Measurements from ENCODE around the gene QPRT.
"Not testable (repeated sequence)": the region's sequence is repeated elsewhere in the genome, so short reads cannot be mapped to it uniquely, and the experiment has no call there.

QPRT gene

DNA sequence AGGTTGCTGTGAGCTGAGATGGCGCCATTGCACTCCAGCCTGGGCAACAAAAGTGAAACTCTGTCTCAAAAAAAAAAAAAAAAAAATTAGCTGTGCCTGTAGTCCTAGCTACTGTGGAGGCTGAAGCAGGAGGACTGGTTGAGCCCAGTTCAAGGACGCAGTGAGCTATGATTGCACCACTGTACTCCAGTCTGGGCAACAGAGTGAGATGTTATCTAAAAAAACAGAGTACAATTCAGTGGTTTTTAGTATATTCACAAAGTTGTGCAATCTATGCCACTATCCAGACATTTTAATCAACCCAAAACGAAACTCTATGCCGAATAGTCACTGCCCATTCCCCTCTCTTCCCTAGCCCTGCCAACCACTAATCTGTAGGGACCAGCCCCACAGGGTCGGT, 41.7 kb downstream of the QPRT start:
- no peak for DNase-seq

GRCh38 chr16:29721167-29721879, 42.3 kb downstream of the QPRT start:
- peak; percentile 64 for DNase-seq

DNA sequence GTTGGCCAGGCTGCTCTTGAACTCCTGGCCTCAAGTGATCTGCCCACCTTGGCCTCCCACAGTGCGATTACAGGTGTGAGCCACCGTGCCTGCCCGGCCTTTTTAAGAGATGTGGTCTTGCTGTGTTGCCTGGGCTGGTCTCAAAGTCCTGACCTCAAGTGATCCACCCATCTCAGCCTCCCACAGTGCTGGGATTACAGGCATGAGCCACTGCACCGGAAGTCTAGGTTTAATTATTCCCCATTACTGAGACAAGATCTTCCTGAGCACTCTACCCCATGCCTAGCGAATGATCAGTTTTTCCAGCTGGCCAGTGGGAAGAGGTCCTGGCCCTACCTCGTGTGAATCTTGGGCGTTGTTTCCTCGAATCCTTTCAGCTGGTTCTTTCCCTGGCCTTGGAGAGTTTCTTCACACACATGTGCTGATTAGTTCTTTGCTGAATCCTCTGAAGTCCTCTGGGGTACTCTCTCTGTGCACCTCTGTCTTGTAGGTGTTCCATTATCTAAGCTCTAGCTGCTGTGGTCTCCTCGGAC, 47.9 kb downstream of the QPRT start:
- no peak for DNase-seq

DNA sequence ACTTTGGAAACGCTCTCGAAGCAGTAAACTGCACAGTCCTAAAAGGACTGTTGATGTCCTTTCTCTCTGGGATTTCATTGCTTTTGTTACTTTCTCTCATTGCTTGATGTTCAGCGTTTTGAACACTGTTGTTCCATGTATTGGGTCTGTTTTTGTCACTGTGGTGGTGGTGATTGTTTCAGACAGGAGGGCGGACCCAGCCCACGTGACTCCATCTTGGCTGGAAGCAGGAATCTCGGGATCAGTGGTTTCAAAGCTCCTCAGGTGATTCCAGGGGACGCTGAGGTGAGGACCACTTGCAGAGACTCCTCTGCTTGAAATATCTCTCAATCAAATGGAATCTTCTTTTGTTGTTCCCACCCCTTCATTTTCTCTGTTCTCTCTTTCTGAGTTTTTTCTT, 48.5 kb downstream of the QPRT start:
- no peak for DNase-seq

DNA sequence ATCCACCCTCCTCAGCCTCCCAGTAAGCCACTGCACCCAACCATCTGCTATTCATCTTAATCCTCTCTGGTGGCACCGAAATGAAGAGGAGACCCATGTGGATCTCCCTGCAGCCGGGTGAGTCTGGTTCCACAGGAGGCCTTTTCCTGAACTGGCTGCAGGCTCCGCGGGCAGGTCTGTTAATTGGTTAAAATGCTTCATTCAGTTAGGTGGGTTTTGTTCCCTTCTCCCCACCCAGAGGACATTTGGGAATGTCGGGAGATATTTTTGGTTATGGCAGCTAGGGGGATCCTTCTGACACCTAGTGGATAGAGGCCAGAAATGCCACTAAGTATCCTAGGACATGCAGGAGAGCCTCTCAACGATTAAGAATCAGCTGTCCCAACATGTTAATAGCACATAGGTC, 50.1 kb downstream of the QPRT start:
- peak; percentile 46 for DNase-seq

- DNase-seq = no peak
Measured at GRCh38 chr16:29730649-29731048, 51.7 kb downstream of the QPRT start.

DNA sequence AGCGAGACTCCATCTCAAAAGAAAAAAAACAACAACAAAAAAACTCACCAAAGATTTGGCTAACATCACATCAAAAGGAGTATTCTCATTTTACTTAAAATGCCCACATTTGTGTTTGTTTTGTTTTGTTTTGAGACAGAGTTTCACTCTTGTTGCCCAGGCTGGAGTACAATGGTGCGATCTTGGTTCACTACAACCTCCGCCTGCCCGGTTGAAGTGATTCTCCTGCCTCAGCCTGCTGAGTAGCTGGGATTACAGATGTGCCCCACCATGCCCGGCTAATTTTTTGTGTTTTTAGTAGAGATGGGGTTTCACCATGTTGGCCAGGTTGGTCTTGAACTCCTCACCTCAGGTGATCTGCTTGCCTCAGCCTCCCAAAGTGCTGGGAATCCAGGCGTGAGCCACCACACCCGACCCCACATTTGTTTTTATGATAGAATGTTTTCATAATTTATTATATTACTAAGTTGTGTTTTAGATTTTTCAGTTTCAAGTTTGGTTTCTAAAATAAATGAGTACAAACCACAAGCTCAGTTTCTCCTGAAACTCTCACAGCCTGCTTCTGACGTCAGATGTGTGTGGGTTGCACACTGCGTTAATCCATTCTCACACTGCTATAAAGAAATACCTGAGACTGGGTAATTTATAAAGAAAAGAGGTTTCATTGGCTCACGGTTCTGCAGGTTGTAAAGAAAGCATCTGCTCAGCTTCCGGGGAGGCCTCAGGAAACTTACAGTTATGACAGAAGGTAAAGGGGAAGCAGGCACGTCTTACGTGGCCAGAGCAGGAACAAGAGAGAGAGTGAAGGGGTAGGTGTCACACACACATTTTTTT, 53.0 kb downstream of the QPRT start:
- DNase-seq = not testable (repeated sequence)

DNA sequence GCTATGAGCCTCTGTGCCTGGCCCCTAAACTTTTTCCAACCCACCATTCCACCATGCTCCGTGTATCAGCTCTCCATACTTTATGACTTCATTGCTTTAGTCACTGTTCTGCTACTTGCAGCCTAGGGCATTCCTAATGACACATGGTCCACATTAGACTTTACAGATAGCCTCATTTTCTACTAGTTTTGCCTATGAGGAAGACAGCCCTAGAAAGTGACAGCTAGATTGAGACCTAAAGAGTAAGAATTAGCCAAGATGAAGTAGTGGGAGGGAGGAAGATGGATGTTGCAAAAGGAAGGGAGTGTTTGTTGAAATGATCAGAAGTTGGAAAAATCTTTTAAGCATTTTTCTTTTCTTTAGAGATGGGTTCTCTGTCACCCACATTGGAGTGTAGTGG, 55.8 kb downstream of the QPRT start:
- no peak for DNase-seq

DNA sequence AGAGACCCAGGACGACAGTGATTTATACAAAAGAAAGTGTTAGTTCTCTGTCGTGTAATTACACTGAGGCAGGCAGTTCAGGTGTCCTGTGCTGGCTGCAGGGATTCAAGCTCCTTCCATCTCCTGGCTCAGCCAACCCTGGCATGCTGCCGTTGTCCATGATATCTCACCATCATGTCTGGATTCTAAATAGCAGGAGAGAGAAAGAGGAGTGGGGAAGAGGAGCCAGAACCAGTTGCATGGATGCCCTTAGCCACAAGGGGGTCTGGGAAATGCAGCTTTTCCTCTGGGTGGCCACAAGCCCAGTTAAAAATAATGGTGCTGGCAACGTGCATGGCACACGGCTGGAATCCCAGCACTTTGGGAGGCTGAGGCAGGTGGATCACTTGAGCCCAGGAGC, 57.1 kb downstream of the QPRT start:
- DNase-seq = no peak

DNA sequence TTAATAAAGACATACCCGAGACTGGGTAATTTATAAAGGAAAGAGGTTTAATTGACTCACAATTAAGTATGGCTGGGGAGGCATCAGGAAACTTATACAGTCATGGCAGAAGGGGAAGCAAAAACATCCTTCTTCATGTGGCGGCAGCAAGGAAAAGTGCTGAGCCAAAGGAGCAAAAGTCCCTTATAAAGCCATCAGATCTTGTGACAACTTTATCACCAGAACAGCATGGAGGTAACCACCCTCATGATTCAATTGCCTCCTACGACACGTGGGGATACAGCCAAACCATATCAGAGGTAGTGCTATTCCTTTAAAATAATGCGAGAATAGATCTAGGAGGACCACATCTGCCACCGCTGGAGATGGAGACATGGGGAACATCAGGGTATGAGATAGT, 57.8 kb downstream of the QPRT start:
- no peak for DNase-seq

GRCh38 chr16:29737713-29738112, 58.7 kb downstream of the QPRT start:
- DNase-seq = no peak

DNA sequence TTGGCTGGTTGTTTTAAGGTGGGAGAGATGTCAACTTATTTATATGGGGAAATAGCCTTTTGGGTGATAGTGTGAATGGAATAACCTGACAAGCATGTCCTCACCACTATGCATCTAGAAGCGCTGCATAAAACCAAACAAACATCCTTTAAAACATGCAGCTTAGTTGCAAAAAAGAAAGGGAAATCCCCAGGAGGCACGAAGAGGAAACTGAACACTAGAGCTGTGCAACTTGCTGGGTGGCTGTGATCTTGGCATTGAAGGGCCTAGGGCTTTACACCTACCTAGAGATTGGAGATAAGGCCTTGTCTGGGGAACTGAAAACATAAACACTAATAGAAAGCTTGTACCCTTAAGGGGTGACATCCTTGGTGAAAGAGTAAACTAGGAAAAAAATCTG, 59.5 kb downstream of the QPRT start:
- no peak for DNase-seq

- DNase-seq = not testable (repeated sequence)
Measured at GRCh38 chr16:29739927-29740629, 61.1 kb downstream of the QPRT start.

- DNase-seq = not testable (repeated sequence)
Measured at GRCh38 chr16:29740630-29741015, 61.6 kb downstream of the QPRT start.

DNA sequence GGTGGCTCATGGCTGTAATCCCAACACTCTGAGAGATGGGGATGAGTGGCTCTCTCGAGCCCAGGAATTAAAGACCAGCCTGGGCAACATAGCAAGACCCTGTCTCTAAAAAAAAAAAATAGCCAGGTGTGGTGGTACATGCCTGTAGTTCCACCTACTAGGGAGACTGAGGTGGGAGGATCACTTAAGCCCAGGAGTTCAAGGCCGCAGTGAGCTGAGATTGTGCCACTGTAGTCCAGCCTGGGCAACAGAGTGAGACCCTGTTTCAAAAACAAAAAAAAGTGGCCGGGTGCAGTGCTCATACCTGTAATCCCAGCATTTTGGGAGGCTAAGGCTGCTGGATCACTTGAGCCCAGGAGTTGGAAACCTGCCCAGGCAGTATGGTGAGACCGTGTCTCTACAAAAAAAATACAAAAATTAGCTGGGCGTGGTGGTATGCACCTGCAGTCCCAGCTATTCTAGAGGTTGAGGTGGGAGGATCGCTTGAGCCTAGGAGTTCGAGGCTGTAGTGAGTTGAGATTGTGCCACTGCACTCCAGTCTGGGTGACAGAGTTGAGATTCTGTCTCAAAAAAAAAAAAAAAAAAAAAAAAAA, 63.8 kb downstream of the QPRT start:
- DNase-seq = no peak

GRCh38 chr16:29743475-29743826, 64.5 kb downstream of the QPRT start:
- DNase-seq = no peak

- no peak for DNase-seq
Measured at GRCh38 chr16:29743827-29744531, 65.0 kb downstream of the QPRT start.

DNA sequence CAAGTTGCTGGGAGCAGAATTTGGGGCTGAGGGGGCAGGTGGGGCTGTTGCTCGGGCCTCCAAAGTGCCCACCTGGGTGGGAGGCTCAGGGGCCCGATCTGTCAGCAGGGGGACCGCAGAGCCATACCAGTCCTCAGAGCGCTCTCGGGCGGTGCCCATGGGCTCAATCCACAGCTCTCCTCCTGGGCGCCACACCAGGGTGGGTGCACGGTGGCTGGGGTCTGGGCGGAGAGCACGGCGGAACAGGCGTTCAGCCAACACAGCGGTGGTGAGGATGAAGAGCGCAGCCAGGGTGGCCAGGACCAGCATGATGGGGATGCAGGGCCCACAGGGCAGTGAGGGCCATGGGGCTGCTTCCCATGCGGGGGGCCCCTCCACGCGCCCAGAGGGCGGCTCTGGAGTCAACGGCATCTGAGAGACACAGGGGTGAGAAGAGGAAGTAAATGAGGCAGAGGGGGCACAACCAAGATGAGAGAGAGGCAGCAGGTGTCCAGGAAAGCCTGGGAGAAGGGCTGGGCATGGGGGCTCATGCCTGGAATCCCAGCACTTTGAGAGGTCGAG, 65.6 kb downstream of the QPRT start:
- no peak for DNase-seq

GRCh38 chr16:29745121-29745852, 66.3 kb downstream of the QPRT start:
- no peak for DNase-seq

DNA sequence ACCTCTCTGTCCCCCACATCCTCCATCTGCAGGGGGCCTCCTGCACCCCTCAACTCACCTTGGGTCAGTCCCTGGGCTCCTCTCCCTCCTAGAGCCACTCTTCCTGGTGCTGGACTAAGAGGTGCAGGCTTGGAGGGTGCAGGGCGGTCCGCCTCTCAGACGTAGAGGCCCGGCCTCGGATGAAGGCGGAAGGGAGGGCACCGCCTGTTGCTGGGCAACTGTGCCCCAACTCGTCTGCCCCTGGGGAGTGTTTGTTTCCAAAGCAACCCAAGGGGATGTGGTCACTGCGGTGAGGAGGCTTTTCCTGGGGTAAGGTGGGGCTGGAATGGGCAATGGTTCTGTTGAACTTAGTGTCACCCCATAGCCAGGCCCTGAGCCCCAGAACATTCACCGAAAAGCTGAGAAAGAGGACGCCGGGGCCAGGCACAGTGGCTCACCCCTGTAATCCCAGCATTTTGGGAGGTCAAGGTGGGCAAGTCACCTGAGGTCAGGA, 66.9 kb downstream of the QPRT start, which contains the start of gene C16orf54:
Gene C16orf54 (minus strand): TSS at position 138 of the 493 bp plus-strand sequence. CDS start 1,039 bp downstream, outside the sequence.
- no peak for DNase-seq

DNA sequence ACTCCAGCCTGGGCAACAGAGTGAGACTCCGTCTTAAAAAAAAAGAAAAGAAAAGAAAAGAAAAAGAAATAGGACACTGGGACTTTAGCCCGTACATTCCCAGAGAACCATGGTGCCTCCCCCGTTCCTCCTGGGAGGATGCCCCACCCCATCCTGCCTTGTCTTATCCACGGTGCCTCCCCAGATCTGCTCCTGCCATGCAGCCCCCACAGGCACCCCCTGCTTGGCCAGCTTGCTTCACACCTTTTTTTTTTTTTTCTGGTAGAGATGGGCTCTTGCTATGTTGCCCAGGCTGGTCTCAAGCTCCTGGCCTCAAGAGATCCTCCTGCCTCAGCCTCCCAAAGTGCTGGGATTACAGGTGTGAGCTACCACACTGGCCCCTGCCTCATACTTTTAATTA, 67.5 kb downstream of the QPRT start:
- DNase-seq = not testable (repeated sequence)
